GM23338 (cell line): ENCODE results near the gene SCGB1A1.
"Not testable (repeated sequence)": the region's sequence is repeated elsewhere in the genome, so short reads cannot be mapped to it uniquely, and the experiment has no call there.

ENCODE experiments used
- CREB1 ChIP-seq: fragments of 250-450 bp; sonication (Bioruptor Pico); IDR thresholded peaks from 2 replicates; pipeline ENCODE4 v1.5.0; 2020; ENCODE audit warnings: low read depth, mild to moderate bottlenecking, moderate library complexity
- EZH2 ChIP-seq: fragments of 200-600 bp; sonication (generic); IDR thresholded peaks from one replicate; pipeline ENCODE4 v1.8.0; 2017; ENCODE audit warnings: antibody characterized with exemption, mild to moderate bottlenecking, low read depth; ENCODE audit not compliant: unreplicated experiment
- EZH2phosphoT487 ChIP-seq: fragments of 200-600 bp; sonication (generic); IDR thresholded peaks from one replicate; pipeline ENCODE4 v1.8.1; 2018; ENCODE audit warnings: antibody characterized with exemption; ENCODE audit not compliant: unreplicated experiment
- JUNB ChIP-seq: IDR thresholded peaks from one replicate; pipeline ENCODE4 v1.6.1; 2016; ENCODE audit warnings: antibody characterized with exemption; ENCODE audit not compliant: unreplicated experiment
- NANOG ChIP-seq: IDR thresholded peaks from 2 replicates; pipeline ENCODE4 v1.6.1; 2016; ENCODE audit warnings: antibody characterized with exemption, borderline replicate concordance
- POLR2AphosphoS5 ChIP-seq: IDR thresholded peaks from 2 replicates; pipeline ENCODE4 v1.6.1; 2016; ENCODE audit warnings: antibody characterized with exemption, low read depth
- STAT1 ChIP-seq: IDR thresholded peaks from one replicate; pipeline ENCODE4 v1.6.1; 2016; ENCODE audit warnings: antibody characterized with exemption; ENCODE audit not compliant: unreplicated experiment
- ZNF114 ChIP-seq: fragments of 250-450 bp; sonication (Bioruptor Pico); IDR thresholded peaks from 2 replicates; pipeline ENCODE4 v1.5.0; 2020; ENCODE audit warnings: mild to moderate bottlenecking, moderate library complexity
- ZNF331 ChIP-seq: fragments of 250-450 bp; sonication (Bioruptor Pico); IDR thresholded peaks from 2 replicates; pipeline ENCODE4 v1.5.0; 2020; ENCODE audit warnings: low read depth, mild to moderate bottlenecking, moderate library complexity
- TF ChIP-seq, protein P1 (sequence below), 2 experiments: fragments of 200-600 bp in 1 of 2; sonication (generic) in 1 of 2; conservative IDR thresholded peaks; 2 replicates each; pipeline versions ENCODE4 v1.5.1 to v1.6.1; 2016 to 2017; ENCODE audit warnings: antibody characterized with exemption in 2 of 2, low read depth in 2 of 2, mild to moderate bottlenecking in 2 of 2, moderate library complexity in 1 of 2
- TF ChIP-seq, protein P2 (sequence below): IDR thresholded peaks from one replicate; pipeline ENCODE4 v1.6.1; 2018; ENCODE audit warnings: antibody characterized with exemption; ENCODE audit not compliant: unreplicated experiment
- TF ChIP-seq, protein P3 (sequence below): fragments of 250-450 bp; sonication (Bioruptor Pico); IDR thresholded peaks from 2 replicates; pipeline ENCODE4 v1.5.0; 2020; ENCODE audit warnings: mild to moderate bottlenecking, moderate library complexity
- TF ChIP-seq, protein P4 (sequence below): IDR thresholded peaks from 2 replicates; pipeline ENCODE4 v1.6.1; 2016; ENCODE audit warnings: antibody characterized with exemption

GRCh38 chr11:62386083-62386482 is 32.8 kb upstream of the SCGB1A1 start:
- TF ChIP-seq ZNF331 (CRISPR knock-in tag); EZH2phosphoT487; EZH2; POLR2AphosphoS5; JUNB; ZNF114 (CRISPR knock-in tag); CREB1 (CRISPR knock-in tag); STAT1; NANOG: not testable (repeated sequence)
- TF ChIP-seq, protein P1, sequence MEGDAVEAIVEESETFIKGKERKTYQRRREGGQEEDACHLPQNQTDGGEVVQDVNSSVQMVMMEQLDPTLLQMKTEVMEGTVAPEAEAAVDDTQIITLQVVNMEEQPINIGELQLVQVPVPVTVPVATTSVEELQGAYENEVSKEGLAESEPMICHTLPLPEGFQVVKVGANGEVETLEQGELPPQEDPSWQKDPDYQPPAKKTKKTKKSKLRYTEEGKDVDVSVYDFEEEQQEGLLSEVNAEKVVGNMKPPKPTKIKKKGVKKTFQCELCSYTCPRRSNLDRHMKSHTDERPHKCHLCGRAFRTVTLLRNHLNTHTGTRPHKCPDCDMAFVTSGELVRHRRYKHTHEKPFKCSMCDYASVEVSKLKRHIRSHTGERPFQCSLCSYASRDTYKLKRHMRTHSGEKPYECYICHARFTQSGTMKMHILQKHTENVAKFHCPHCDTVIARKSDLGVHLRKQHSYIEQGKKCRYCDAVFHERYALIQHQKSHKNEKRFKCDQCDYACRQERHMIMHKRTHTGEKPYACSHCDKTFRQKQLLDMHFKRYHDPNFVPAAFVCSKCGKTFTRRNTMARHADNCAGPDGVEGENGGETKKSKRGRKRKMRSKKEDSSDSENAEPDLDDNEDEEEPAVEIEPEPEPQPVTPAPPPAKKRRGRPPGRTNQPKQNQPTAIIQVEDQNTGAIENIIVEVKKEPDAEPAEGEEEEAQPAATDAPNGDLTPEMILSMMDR (conservative IDR thresholded peaks at IDR 0.05; ENCODE audit: low read depth in 2 of 2) = not testable (repeated sequence)
- TF ChIP-seq, protein P2, sequence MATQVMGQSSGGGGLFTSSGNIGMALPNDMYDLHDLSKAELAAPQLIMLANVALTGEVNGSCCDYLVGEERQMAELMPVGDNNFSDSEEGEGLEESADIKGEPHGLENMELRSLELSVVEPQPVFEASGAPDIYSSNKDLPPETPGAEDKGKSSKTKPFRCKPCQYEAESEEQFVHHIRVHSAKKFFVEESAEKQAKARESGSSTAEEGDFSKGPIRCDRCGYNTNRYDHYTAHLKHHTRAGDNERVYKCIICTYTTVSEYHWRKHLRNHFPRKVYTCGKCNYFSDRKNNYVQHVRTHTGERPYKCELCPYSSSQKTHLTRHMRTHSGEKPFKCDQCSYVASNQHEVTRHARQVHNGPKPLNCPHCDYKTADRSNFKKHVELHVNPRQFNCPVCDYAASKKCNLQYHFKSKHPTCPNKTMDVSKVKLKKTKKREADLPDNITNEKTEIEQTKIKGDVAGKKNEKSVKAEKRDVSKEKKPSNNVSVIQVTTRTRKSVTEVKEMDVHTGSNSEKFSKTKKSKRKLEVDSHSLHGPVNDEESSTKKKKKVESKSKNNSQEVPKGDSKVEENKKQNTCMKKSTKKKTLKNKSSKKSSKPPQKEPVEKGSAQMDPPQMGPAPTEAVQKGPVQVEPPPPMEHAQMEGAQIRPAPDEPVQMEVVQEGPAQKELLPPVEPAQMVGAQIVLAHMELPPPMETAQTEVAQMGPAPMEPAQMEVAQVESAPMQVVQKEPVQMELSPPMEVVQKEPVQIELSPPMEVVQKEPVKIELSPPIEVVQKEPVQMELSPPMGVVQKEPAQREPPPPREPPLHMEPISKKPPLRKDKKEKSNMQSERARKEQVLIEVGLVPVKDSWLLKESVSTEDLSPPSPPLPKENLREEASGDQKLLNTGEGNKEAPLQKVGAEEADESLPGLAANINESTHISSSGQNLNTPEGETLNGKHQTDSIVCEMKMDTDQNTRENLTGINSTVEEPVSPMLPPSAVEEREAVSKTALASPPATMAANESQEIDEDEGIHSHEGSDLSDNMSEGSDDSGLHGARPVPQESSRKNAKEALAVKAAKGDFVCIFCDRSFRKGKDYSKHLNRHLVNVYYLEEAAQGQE = not testable (repeated sequence)
- TF ChIP-seq, protein P3, sequence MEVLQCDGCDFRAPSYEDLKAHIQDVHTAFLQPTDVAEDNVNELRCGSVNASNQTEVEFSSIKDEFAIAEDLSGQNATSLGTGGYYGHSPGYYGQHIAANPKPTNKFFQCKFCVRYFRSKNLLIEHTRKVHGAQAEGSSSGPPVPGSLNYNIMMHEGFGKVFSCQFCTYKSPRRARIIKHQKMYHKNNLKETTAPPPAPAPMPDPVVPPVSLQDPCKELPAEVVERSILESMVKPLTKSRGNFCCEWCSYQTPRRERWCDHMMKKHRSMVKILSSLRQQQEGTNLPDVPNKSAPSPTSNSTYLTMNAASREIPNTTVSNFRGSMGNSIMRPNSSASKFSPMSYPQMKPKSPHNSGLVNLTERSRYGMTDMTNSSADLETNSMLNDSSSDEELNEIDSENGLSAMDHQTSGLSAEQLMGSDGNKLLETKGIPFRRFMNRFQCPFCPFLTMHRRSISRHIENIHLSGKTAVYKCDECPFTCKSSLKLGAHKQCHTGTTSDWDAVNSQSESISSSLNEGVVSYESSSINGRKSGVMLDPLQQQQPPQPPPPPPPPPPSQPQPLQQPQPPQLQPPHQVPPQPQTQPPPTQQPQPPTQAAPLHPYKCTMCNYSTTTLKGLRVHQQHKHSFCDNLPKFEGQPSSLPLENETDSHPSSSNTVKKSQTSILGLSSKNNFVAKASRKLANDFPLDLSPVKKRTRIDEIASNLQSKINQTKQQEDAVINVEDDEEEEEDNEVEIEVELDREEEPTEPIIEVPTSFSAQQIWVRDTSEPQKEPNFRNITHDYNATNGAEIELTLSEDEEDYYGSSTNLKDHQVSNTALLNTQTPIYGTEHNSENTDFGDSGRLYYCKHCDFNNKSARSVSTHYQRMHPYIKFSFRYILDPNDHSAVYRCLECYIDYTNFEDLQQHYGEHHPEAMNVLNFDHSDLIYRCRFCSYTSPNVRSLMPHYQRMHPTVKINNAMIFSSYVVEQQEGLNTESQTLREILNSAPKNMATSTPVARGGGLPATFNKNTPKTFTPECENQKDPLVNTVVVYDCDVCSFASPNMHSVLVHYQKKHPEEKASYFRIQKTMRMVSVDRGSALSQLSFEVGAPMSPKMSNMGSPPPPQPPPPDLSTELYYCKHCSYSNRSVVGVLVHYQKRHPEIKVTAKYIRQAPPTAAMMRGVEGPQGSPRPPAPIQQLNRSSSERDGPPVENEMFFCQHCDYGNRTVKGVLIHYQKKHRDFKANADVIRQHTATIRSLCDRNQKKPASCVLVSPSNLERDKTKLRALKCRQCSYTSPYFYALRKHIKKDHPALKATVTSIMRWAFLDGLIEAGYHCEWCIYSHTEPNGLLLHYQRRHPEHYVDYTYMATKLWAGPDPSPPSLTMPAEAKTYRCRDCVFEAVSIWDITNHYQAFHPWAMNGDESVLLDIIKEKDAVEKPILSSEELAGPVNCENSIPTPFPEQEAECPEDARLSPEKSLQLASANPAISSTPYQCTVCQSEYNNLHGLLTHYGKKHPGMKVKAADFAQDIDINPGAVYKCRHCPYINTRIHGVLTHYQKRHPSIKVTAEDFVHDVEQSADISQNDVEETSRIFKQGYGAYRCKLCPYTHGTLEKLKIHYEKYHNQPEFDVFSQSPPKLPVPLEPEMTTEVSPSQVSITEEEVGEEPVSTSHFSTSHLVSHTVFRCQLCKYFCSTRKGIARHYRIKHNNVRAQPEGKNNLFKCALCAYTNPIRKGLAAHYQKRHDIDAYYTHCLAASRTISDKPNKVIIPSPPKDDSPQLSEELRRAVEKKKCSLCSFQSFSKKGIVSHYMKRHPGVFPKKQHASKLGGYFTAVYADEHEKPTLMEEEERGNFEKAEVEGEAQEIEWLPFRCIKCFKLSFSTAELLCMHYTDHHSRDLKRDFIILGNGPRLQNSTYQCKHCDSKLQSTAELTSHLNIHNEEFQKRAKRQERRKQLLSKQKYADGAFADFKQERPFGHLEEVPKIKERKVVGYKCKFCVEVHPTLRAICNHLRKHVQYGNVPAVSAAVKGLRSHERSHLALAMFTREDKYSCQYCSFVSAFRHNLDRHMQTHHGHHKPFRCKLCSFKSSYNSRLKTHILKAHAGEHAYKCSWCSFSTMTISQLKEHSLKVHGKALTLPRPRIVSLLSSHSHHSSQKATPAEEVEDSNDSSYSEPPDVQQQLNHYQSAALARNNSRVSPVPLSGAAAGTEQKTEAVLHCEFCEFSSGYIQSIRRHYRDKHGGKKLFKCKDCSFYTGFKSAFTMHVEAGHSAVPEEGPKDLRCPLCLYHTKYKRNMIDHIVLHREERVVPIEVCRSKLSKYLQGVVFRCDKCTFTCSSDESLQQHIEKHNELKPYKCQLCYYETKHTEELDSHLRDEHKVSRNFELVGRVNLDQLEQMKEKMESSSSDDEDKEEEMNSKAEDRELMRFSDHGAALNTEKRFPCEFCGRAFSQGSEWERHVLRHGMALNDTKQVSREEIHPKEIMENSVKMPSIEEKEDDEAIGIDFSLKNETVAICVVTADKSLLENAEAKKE = not testable (repeated sequence)
- TF ChIP-seq, protein P4, sequence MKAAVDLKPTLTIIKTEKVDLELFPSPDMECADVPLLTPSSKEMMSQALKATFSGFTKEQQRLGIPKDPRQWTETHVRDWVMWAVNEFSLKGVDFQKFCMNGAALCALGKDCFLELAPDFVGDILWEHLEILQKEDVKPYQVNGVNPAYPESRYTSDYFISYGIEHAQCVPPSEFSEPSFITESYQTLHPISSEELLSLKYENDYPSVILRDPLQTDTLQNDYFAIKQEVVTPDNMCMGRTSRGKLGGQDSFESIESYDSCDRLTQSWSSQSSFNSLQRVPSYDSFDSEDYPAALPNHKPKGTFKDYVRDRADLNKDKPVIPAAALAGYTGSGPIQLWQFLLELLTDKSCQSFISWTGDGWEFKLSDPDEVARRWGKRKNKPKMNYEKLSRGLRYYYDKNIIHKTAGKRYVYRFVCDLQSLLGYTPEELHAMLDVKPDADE = not testable (repeated sequence)
